SKM-1 (cell line): Measurements from ENCODE around the gene DHRS1.
"Not testable (repeated sequence)": the region's sequence is repeated elsewhere in the genome, so short reads cannot be mapped to it uniquely, and the experiment has no call there.

Source experiments
- DNase-seq: peaks from one replicate; lab custom pipeline; 2025; ENCODE audit not compliant: unreplicated experiment; lab: John Stamatoyannopoulos, UW

DHRS1 gene

GRCh38 chr14:24252289-24253124 lies 47.1 kb downstream of the DHRS1 start:
- no peak for DNase-seq

DNA sequence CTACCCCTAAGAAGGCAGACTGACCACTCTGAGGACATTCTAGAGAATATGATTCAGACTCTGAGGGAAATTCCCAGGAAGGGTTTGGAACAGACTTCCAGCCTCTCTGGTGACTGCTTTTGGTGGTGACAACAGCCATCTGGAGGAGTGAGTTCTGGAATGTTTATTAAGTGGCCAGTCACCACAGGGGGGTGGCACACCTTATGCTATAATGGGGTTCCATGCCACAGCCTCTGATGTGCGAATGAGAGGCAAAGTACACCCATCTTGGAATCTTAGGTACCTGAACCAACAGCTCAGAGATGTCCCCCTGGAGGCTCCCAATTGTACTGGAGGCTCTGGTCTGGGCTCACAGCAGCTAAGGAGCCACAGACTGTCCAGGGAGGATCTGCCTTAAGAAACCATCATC lies 47.7 kb downstream of the DHRS1 start:
- no peak for DNase-seq

DNA sequence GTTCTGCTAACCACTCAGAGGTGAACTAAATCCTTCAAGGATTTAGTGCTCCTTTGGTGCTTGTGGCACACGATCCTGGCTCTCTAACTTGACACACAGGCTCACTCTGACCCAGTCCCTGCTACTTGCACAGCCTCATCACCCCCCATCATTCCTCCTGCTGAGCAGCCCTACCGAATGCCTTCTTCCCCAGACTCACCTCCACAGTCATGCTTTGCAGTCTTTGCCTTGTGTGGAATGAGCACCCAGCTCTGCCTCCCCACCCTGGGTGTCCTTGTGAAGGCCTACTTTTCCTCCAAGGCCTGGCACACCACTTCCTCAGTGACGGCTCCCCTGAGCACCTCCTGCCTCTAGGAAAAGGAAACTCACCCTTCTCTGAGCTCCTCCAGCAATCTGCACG lies 49.2 kb downstream of the DHRS1 start:
- DNase-seq, result no peak

DNA sequence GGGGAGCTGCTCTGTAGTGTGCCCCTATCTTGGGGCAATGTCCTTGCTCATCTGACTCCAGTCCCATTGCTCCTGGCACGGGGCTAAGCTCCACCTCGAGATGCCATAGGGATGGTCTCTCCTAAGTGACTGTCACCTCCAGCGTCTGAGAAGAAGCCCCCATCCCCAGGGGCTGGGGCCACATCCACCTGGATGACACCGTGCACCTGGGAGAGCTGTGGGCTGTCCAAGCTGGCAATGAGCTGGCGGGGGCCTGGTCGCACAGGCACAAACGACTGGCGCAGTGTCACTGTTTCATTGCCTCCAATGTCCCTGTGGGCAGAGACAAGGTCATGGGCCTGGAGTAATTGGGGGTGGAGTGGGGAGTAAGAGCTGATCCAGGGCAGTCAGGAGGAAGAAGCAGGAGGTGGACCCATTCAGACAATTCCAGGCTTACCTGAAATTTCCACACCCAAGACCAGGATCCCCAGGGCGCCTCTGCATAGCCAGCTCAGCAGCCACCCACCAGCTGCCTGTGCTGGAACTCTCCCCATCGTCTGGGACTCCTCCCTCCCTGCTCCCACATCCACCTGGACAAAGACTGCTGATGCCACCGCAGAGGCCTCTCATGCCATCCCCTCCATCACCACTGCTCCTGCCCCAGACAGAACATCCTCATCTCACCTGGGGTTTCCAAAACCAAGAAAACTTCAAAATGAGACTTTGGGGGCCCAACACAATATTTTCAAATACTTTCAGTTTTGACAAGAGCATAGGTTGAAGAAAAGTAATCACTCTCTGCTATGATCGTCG lies 50.2 kb downstream of the DHRS1 start:
- no peak for DNase-seq

- DNase-seq, result no peak
These were observed 52.2 kb downstream of the DHRS1 start for GRCh38 chr14:24247422-24247821.

DNA sequence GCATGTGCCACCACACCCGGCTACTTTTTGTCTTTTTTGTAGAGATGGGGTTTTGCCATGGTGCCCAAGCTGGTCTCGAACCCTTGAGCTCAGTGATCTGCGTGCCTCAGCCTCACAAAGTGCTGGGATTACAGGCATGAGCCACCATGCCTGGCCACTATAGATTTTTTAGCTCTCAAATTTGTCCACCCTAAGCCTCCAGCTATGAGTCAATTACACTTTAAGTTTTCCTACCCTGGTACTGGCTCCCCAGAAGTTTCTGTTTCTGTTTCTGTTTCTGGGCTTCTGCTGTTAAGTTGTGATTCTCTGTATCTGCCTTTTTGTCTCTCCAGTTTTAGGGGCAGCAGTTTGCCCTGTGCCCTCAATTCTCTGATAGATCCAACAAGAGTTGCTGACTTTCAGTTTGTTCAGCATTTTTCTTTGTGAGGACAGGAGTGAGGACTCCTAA lies 52.8 kb downstream of the DHRS1 start:
- no peak for DNase-seq

GRCh38 chr14:24245350-24245749 lies 54.2 kb downstream of the DHRS1 start:
- DNase-seq, result not testable (repeated sequence)

DNA sequence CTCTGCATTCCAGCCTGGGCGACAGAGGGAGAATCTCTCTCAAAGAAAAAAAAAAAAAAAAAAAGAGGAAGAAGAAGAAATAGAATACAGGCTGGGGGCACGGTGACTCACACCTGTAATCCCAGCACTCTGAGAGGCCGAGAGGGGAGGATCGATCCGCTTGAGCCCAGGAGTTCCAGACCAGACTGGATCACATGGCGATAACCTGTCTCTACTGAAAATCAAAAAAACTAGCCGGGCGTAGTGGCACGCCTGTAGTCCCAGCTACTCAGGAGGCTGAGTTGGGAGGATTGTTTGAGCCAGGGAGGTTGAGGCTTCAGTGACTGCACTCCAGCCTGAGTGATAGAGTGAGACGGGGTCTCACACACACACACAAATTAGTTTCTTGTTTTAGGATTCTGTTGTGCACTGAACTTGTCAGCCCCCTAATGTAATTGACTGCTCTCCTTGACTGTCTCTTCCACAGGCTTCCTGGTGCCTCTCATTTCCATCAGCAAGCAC lies 56.2 kb downstream of the DHRS1 start:
- no peak for DNase-seq

GRCh38 chr14:24241829-24242443 lies 57.6 kb downstream of the DHRS1 start:
- DNase-seq, result peak; percentile 68
